Right lobe of liver (tissue), 4 donors: ENCODE data around the gene CD19.

Experiments used
- CTCF ChIP-seq, 4 donors: fragments of 200-600 bp in 3 of 4; fragments of 450-650 bp in 1 of 4; IDR thresholded peaks; one replicate each; pipeline versions ENCODE4 v1.5.1 to v1.8.0; 2016 to 2022; ENCODE audit warnings: antibody characterized with exemption in 4 of 4, mild to moderate bottlenecking in 2 of 4
- POLR2A ChIP-seq: fragments of 450-650 bp; IDR thresholded peaks from one replicate; pipeline ENCODE4 v1.6.1; 2017; ENCODE audit warnings: antibody characterized with exemption, mild to moderate bottlenecking
- donor health status: DM: no; HTN: no; CAD: no.
- donor health status: DM: no; HTN: no; CAD: no.
- donor health status: DM: no; HTN: yes; CAD: no.

GRCh38 chr16:28927815-28928214 lies 4.0 kb upstream of the CD19 start:
- no peak for TF ChIP-seq CTCF (IDR thresholded peaks at IDR 0.05)
- TF ChIP-seq POLR2A, result no peak
